Measurements from ENCODE around the gene CHCT1.

Gene CHCT1

GRCh38 chr17:60443713-60444112, 21.4 kb downstream of the CHCT1 start:
- no peak for DNase-seq

- no peak for DNase-seq
These were observed 22.9 kb downstream of the CHCT1 start for GRCh38 chr17:60445144-60445543.

DNA sequence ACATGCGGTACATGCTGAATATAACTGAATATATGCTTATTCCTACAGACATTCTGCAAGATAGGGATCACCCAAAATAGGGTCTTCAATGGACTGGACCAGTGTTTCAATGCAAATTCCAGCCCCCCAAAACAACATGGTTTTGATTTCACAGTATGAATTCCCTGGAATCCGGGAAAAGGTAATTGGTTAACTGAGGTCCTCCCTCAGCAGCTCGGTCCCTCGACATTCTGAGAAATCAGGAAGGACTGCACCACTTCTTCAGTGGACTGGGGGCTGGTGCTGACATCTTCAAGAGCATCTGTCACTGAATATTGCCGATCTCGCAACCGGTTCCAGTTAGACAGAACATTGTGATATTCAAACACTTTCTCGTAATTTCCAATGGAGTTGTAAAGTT, 25.1 kb downstream of the CHCT1 start:
- DNase-seq, result no peak

- no peak for DNase-seq
These were observed 28.8 kb downstream of the CHCT1 start for GRCh38 chr17:60451071-60451470.

DNA sequence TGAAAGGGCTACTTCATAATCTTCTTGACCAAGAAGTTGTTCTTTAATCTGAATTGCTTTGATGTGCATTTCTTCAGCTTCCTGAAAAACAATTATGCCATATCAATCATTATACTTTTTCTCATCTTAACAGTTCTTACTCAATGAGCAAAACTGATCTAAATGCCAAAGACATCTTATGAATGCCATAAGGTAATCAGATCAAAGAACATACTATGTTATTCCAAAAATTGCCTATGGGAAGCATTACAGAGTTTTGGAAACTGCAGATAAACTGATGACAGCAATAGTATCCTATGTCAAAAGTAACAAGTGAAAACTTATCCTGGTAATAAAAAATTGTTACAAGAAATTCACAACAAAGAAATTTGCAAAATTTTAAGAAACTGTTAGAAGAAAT, 29.7 kb downstream of the CHCT1 start:
- no peak for DNase-seq

DNA sequence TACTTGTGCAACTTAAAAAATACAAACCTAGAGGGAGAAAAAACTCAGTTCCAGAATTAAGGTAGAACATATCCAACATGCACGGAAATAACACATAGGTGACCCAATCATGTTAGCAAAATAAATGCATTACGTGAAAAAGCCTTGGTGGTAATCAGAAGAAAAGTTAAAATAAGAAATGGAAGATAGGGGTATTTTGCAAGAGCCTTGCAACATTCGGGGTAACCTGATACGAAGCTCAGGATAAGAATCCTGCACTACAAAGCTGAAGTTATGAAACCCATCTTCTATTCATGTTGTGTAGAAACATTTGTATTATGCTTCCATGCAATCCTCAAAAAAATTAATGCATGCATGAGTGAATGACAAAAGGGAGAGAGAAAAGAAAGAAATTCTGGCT, 33.1 kb downstream of the CHCT1 start:
- DNase-seq, result no peak

DNA sequence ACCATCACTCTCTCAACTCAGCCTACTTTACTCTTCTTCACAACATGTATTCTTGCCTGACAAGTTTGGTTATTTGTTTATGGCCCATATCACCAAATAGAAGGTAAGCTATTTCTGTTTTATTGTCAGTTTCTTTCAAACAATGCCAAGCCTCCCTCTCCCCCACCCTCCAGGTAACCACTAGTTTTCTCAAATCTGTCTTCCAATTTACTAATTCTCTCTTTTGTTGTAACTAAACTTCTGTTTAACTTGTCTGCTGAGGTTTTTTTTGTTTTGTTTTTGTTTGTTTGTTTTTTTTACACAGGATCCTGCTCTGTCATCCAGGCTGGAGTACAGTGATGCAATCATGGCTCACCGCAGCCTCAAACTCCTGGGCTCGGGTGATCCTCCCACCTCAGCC, 34.9 kb downstream of the CHCT1 start:
- DNase-seq, result no peak

DNA sequence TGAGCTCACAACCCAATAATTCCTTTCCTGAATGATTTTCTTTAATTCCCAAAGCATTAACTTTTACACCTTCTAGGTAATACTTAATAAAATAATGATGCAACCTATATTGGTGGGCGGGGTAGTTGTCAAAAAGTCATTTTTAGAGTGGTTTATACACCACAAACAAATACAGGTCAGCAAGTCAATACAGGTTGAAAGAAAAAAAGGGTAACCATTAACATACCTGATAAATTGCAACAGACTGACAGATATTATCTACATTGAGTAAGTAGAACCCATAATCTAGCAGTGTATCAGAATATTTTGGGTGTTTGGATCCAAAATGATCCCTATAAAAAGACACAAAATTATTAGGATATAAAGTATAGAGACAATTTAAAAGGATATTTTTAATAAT, 39.3 kb downstream of the CHCT1 start:
- DNase-seq, result no peak

DNA sequence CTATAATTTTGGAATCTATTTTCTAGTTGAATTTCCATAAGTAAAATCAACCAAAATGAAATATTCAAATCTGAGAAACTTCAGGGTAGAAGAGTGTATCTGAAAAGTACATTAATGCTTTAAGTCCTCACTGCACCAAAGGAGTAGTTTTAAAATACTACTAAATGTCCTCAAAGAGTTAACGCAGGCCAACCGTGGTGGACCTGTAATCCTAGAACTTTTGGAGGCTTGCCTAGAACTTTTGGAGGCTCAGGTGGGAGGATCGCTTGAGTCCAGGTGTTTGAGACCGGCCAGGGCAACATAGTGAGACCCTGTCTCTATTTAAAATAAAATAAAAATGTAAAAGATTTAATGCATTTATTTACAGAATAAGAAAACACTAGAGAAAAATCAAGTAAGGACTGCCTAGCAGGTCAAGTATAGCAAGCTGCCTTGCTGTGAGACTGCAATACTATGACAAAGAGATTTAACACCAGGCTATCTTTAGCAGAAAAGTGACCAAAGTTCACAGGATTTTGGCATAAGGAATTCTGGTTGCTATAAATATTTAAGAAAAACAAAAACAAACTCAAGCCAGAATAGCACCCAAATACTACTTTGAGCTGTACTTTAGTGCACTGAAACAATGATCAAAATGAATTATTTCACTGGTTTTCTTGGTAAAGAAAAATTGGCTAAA, 41.0 kb downstream of the CHCT1 start:
- DNase-seq, result no peak

GRCh38 chr17:60464343-60464742, 42.1 kb downstream of the CHCT1 start:
- DNase-seq, result no peak

DNA sequence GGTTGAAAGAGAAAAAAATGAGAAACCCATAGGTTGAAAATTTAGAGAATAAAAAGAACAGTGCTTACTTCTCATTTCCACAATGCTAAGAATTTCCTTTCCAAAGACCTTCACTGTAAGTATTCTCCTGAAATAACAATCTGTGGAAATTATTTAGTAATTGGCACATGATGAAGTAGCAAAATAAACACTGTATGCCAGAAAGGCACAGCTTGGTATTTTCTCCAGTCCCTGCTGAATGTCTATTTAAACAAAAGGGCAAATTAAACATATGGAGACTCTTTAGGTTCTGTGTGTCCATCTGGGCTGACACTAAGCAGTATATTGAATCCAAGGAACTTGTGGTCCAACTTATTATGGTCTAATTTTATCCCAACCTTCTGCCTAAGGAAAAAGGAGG, 46.1 kb downstream of the CHCT1 start:
- DNase-seq, result no peak

DNA sequence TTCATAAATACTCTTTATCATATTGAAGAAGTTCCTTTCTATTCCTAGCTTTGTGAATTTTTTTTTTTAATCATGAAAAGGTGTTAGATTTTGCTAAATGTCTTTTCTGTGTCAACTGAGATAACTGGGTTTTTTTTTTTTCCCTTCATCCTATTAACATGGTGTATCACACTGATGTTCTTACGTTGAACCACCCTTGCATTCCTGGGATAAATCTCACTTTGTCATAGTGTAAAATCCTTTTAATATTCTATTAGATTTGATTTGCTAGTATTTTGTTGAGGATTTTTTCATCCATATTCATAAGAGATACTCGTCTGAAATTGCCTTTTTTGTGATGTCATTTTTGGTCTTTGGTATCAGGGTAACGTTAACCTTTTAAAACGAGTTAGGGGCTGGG, 49.2 kb downstream of the CHCT1 start:
- no peak for DNase-seq

GRCh38 chr17:60472449-60472848, 50.2 kb downstream of the CHCT1 start:
- no peak for DNase-seq

GRCh38 chr17:60473788-60474187, 51.5 kb downstream of the CHCT1 start:
- no peak for DNase-seq

Measured in amniotic stem cell (primary cell).